ENCODE data around the gene IFNAR1.

- no peak for TF ChIP-seq CTCF (conservative IDR thresholded peaks at IDR 0.05)
- no peak for TF ChIP-seq ZFX (IDR thresholded peaks at IDR 0.05)
These were observed 37.9 kb upstream of the IFNAR1 start for GRCh38 chr21:33286600-33287456.

Data from C4-2B (cell line).